Measurements from ENCODE around the gene ZNF790.

Gene ZNF790

GRCh38 chr19:36850559-36851442 is 12.6 kb upstream of the ZNF790 start, which contains the start of gene ZNF345:
TSS of gene ZNF345 (plus strand) at chr19:36850876. CDS start at chr19:36876831, 25,955 bp downstream.
- Histone ChIP-seq H3K9ac (ENCODE audit: low read depth, low read length, poor library complexity, severe bottlenecking) (peak within 1 kb of the TSS; percentile 85), H3K4me1 (ENCODE audit: insufficient read depth, low read length, poor library complexity, severe bottlenecking) (peaks cover 7% of the 10 kb centered on the region), H3K27me3 (ENCODE audit: insufficient read depth, low read length, poor library complexity, severe bottlenecking) (no peaks in the 10 kb centered on the region), H3K9me2 (replicated peaks; ENCODE audit: low read depth, low read length) (no peaks in the 10 kb centered on the region), H3K9me3 (ENCODE audit: insufficient read depth, low read depth, low read length) (no peaks in the 10 kb centered on the region), H4K20me1 (ENCODE audit: insufficient read depth, low read length, poor library complexity, severe bottlenecking) (no peaks in the 10 kb centered on the region), H3K4me3 (ENCODE audit: low read length, poor library complexity, severe bottlenecking) (peak within 1 kb of the TSS; percentile 83), H3K36me3 (ENCODE audit: insufficient read depth, low read length) (peaks cover 4% of the 10 kb centered on the region; the same call in 1 of the 2 replicates), H3K79me2 (ENCODE audit: insufficient read depth, low read length) (peaks cover 24% of the 10 kb centered on the region), H2AFZ (ENCODE audit: low read length) (peak within 1 kb of the TSS; percentile 95), H3K4me2 (ENCODE audit: low read depth, low read length, poor library complexity, severe bottlenecking) (peak within 1 kb of the TSS; percentile 99), H3F3A (ENCODE audit: low read depth) (no peaks in the 10 kb centered on the region)
- no peak for TF ChIP-seq CTCF (conservative IDR thresholded peaks at IDR 0.05; ENCODE audit: low read length)
- no peak for TF ChIP-seq EZH2phosphoT487 (IDR thresholded peaks at IDR 0.05; ENCODE audit: borderline replicate concordance)

GRCh38 chr19:36849701-36850558 is 11.7 kb upstream of the ZNF790 start:
- TF ChIP-seq CTCF (conservative IDR thresholded peaks at IDR 0.05; ENCODE audit: low read length): no peak
- TF ChIP-seq EZH2phosphoT487 (IDR thresholded peaks at IDR 0.05; ENCODE audit: borderline replicate concordance): no peak
- H3K9me3 ChIP-seq (ENCODE audit: insufficient read depth, low read depth, low read length): no peaks in the 10 kb centered on the region
- H3K79me2 ChIP-seq (ENCODE audit: insufficient read depth, low read length): peaks cover 24% of the 10 kb centered on the region
- no peaks in the 10 kb centered on the region for H3K36me3 ChIP-seq (ENCODE audit: insufficient read depth, low read length)
- peaks cover 7% of the 10 kb centered on the region for H3K4me1 ChIP-seq (ENCODE audit: insufficient read depth, low read length, poor library complexity, severe bottlenecking)
- no peaks in the 10 kb centered on the region for H3K27me3 ChIP-seq (ENCODE audit: insufficient read depth, low read length, poor library complexity, severe bottlenecking)
- no peaks in the 10 kb centered on the region for H3F3A ChIP-seq (ENCODE audit: low read depth)
- peak overlapping the region; percentile 99 for H3K4me2 ChIP-seq (ENCODE audit: low read depth, low read length, poor library complexity, severe bottlenecking)
- H4K20me1 ChIP-seq (ENCODE audit: insufficient read depth, low read length, poor library complexity, severe bottlenecking): no peaks in the 10 kb centered on the region
- H2AFZ ChIP-seq (ENCODE audit: low read length): peak overlapping the region; percentile 95
- no peaks in the 10 kb centered on the region for H3K9me2 ChIP-seq (replicated peaks; ENCODE audit: low read depth, low read length)
- H3K4me3 ChIP-seq (ENCODE audit: low read length, poor library complexity, severe bottlenecking): peak overlapping the region; percentile 83
- H3K9ac ChIP-seq (ENCODE audit: low read depth, low read length, poor library complexity, severe bottlenecking): peak overlapping the region; percentile 85

- H3K9me3 ChIP-seq (ENCODE audit: insufficient read depth, low read depth, low read length): no peaks in the 10 kb centered on the region
- no peaks in the 10 kb centered on the region for H3K36me3 ChIP-seq (ENCODE audit: insufficient read depth, low read length)
- H3K79me2 ChIP-seq (ENCODE audit: insufficient read depth, low read length): peaks cover 20% of the 10 kb centered on the region
- TF ChIP-seq CTCF (conservative IDR thresholded peaks at IDR 0.05; ENCODE audit: low read length): no peak
- TF ChIP-seq EZH2phosphoT487 (IDR thresholded peaks at IDR 0.05; ENCODE audit: borderline replicate concordance): no peak
- no peaks in the 10 kb centered on the region for H3F3A ChIP-seq (ENCODE audit: low read depth)
- peak overlapping the region; percentile 83 for H3K4me3 ChIP-seq (ENCODE audit: low read length, poor library complexity, severe bottlenecking)
- H3K4me2 ChIP-seq (ENCODE audit: low read depth, low read length, poor library complexity, severe bottlenecking): peak overlapping the region; percentile 99
- no peak overlapping the region for H2AFZ ChIP-seq (ENCODE audit: low read length)
- peaks cover 7% of the 10 kb centered on the region for H3K4me1 ChIP-seq (ENCODE audit: insufficient read depth, low read length, poor library complexity, severe bottlenecking)
- H3K27me3 ChIP-seq (ENCODE audit: insufficient read depth, low read length, poor library complexity, severe bottlenecking): no peaks in the 10 kb centered on the region
- H3K9me2 ChIP-seq (replicated peaks; ENCODE audit: low read depth, low read length): no peaks in the 10 kb centered on the region
- H4K20me1 ChIP-seq (ENCODE audit: insufficient read depth, low read length, poor library complexity, severe bottlenecking): no peaks in the 10 kb centered on the region
- H3K9ac ChIP-seq (ENCODE audit: low read depth, low read length, poor library complexity, severe bottlenecking): no peak overlapping the region
Measured at GRCh38 chr19:36847968-36848367, 9.8 kb upstream of the ZNF790 start.
